Panc1 (cell line): Measurements from ENCODE around the gene DNM3. TPM values are rescaled to one million over a fixed set of nuclear protein-coding genes. Genes with fewer than 3 reads are reported as not detected.

Experiments
- ATAC-seq: fragments of 200-7000 bp; cut with Tn5 transposase; 2 replicates; pipeline ENCODE4 v1.9.1; 2020; ENCODE audit warnings: mild to moderate bottlenecking, moderate library complexity
- BruUV-seq: library from RNA; stranded (reverse); fragments of 400-500 nt; replicated peaks from 2 replicates; lab custom pipeline; 2021; lab: Mats Ljungman, UMichigan
- CTCF ChIA-PET: fragments of 300-600 bp; sonication (Branson Sonifier 250); formaldehyde crosslinking; loops from one replicate; lab custom pipeline; 2022; ENCODE audit warnings: antibody characterized with exemption; lab: Charles Lee
- POLR2A ChIA-PET: fragments of 300-600 bp; sonication (Branson Sonifier 250); formaldehyde crosslinking; loops from one replicate; lab custom pipeline; 2022; ENCODE audit warnings: antibody characterized with exemption; lab: Charles Lee
- DNase-seq: peaks from one replicate; pipeline ENCODE4 v3.0.0-alpha.2; 2010; ENCODE audit warnings: low read depth, low spot score
- H3K27ac ChIP-seq: 2 replicates; pipeline ENCODE4 v1.5.1; 2011; ENCODE audit warnings: mild to moderate bottlenecking, low read length, inconsistent platforms
- H3K27me3 ChIP-seq: fragments of 200-500 bp; sonication (Bioruptor generic); 2 replicates; pipeline ENCODE4 v1.6.0; 2014; ENCODE audit warnings: low read length, inconsistent platforms; ENCODE audit not compliant: control insufficient read depth, insufficient read depth
- H3K36me3 ChIP-seq: fragments of 200-500 bp; sonication (Bioruptor generic); 2 replicates; pipeline ENCODE4 v1.5.1; 2014; ENCODE audit warnings: inconsistent platforms, mild to moderate bottlenecking, low read length, moderate library complexity; ENCODE audit not compliant: control insufficient read depth, insufficient read depth
- H3K4me1 ChIP-seq: 2 replicates; pipeline ENCODE4 v1.5.1; 2011; ENCODE audit warnings: inconsistent platforms, mild to moderate bottlenecking, low read length, moderate library complexity; ENCODE audit not compliant: control insufficient read depth, insufficient read depth
- H3K4me3 ChIP-seq, 2 experiments: 2 replicates each; pipeline ENCODE4 v1.5.1; 2011 to 2012; ENCODE audit warnings: low read depth in 2 of 2, low read length in 2 of 2, mild to moderate bottlenecking in 2 of 2, inconsistent platforms in 1 of 2, moderate library complexity in 1 of 2
- H3K9me3 ChIP-seq: fragments of 200-500 bp; sonication (Bioruptor generic); 2 replicates; pipeline ENCODE4 v1.5.1; 2014; ENCODE audit warnings: low read depth, mild to moderate bottlenecking, inconsistent platforms, low read length, moderate library complexity; ENCODE audit not compliant: control insufficient read depth, insufficient read depth
- POLR2AphosphoS5 ChIP-seq: IDR thresholded peaks from 2 replicates; pipeline ENCODE4 v1.6.1; 2012; ENCODE audit warnings: mild to moderate bottlenecking, low read depth, low read length, moderate library complexity
- SIN3A ChIP-seq: IDR thresholded peaks from 2 replicates; pipeline ENCODE4 v1.6.1; 2012; ENCODE audit warnings: low read depth, mild to moderate bottlenecking, low read length, moderate library complexity, borderline replicate concordance; ENCODE audit not compliant: insufficient read depth
- TCF7L2 ChIP-seq: IDR thresholded peaks from 2 replicates; pipeline ENCODE4 v1.6.1; 2011; ENCODE audit warnings: mild to moderate bottlenecking, low read depth, low read length, inconsistent platforms
- in situ Hi-C: cut with HindIII; loops from 2 replicates; pipeline ENCODE4 v1.10.0; 2016; ENCODE audit warnings: low sequenced_read_pairs, low pct_unique_long_range_greater_than_20kb
- intact Hi-C: fragments of 100-400 bp; cut with micrococcal nuclease; formaldehyde crosslinking; loops from one replicate; pipeline ENCODE4 v1.10.0; 2022; ENCODE audit not compliant: unreplicated experiment
- total RNA-seq: library from RNA; stranded (reverse); gene quantifications from one replicate; pipeline ENCODE4 v1.2.1, GENCODE V29; 2021; ENCODE audit not compliant: unreplicated experiment
- TF ChIP-seq, protein P1 (sequence below): fragments of 450-650 bp; IDR thresholded peaks from 2 replicates; pipeline ENCODE4 v1.5.1; 2017; ENCODE audit warnings: mild to moderate bottlenecking
- TF ChIP-seq, protein P2 (sequence below), 2 experiments: IDR thresholded peaks; 2 replicates each; pipeline ENCODE4 v1.6.1; 2011 to 2012; ENCODE audit warnings: low read depth in 2 of 2, control low read depth in 1 of 2, low read length in 1 of 2, mild to moderate bottlenecking in 1 of 2, moderate library complexity in 1 of 2; ENCODE audit not compliant: insufficient read depth in 1 of 2

Gene DNM3
- total RNA-seq, 1 experiment from 2014 or later: 0.46 TPM

DNA sequence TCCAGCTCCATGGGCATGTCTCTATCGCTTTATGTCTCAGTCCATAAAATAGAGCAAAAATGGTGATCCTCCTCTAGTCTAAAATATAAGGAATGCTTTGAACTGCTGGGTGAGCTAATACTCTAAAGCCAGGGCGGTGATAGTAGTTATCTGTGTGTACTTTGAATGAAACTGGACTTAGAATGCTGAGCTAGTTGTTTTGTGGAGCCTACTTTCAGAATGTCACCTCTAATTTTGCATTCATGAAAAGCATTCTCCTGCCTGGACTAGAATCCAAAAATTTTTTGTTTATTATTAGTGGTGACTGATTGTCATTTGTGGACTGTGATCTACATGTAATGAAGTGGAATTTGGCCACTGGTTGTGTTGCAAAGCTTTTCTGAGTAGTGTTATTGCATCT, 337.6 kb downstream of the DNM3 start:
- ChIA-PET CTCF (no interaction called here), POLR2A (no interaction called here)
- DNase-seq (no peak), ATAC-seq (no peak)
- Histone ChIP-seq H3K36me3 (no peaks in the 10 kb centered on the region), H3K9me3 (no peaks in the 10 kb centered on the region), H3K27ac (peak overlapping the region; percentile 69; the same call in 1 of the 2 replicates), H3K4me1 (peaks cover 33% of the 10 kb centered on the region), H3K27me3 (no peaks in the 10 kb centered on the region), H3K4me3 (no peak overlapping the region)
- intact Hi-C loops: no loop called here
- TF ChIP-seq TCF7L2: no peak
- no peak for TF ChIP-seq POLR2AphosphoS5
- TF ChIP-seq, protein P1, sequence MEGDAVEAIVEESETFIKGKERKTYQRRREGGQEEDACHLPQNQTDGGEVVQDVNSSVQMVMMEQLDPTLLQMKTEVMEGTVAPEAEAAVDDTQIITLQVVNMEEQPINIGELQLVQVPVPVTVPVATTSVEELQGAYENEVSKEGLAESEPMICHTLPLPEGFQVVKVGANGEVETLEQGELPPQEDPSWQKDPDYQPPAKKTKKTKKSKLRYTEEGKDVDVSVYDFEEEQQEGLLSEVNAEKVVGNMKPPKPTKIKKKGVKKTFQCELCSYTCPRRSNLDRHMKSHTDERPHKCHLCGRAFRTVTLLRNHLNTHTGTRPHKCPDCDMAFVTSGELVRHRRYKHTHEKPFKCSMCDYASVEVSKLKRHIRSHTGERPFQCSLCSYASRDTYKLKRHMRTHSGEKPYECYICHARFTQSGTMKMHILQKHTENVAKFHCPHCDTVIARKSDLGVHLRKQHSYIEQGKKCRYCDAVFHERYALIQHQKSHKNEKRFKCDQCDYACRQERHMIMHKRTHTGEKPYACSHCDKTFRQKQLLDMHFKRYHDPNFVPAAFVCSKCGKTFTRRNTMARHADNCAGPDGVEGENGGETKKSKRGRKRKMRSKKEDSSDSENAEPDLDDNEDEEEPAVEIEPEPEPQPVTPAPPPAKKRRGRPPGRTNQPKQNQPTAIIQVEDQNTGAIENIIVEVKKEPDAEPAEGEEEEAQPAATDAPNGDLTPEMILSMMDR: no peak
- TF ChIP-seq, protein P2, sequence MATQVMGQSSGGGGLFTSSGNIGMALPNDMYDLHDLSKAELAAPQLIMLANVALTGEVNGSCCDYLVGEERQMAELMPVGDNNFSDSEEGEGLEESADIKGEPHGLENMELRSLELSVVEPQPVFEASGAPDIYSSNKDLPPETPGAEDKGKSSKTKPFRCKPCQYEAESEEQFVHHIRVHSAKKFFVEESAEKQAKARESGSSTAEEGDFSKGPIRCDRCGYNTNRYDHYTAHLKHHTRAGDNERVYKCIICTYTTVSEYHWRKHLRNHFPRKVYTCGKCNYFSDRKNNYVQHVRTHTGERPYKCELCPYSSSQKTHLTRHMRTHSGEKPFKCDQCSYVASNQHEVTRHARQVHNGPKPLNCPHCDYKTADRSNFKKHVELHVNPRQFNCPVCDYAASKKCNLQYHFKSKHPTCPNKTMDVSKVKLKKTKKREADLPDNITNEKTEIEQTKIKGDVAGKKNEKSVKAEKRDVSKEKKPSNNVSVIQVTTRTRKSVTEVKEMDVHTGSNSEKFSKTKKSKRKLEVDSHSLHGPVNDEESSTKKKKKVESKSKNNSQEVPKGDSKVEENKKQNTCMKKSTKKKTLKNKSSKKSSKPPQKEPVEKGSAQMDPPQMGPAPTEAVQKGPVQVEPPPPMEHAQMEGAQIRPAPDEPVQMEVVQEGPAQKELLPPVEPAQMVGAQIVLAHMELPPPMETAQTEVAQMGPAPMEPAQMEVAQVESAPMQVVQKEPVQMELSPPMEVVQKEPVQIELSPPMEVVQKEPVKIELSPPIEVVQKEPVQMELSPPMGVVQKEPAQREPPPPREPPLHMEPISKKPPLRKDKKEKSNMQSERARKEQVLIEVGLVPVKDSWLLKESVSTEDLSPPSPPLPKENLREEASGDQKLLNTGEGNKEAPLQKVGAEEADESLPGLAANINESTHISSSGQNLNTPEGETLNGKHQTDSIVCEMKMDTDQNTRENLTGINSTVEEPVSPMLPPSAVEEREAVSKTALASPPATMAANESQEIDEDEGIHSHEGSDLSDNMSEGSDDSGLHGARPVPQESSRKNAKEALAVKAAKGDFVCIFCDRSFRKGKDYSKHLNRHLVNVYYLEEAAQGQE (IDR thresholded peaks at IDR 0.05; ENCODE audit: insufficient read depth in 1 of 2, low read depth in 2 of 2, low read length in 1 of 2): no peak
- no peak for TF ChIP-seq SIN3A
- in situ Hi-C loops: no loop called here
- no TSS peak for BruUV-seq

DNA sequence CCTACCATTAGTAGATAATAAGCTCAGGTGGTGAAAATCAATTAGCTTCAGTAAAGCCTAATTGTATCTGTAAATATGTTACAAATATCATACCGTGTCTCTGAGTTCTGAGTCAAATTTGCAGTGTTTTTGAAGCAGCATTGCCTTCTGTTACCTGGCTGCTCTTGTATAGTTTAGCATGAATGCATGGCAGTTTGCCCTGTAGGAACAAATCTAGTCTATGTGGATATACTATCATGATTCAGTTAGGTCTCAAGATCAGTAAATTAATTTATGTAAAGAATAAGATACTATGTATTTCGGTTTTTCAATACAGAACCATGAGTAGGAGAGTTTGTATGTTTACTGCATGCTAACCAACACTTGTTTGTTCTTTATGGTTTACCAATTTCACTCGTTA, 338.6 kb downstream of the DNM3 start:
- in situ Hi-C loops: no loop called here
- H3K27ac ChIP-seq: peak overlapping the region; percentile 86
- H3K36me3 ChIP-seq: no peaks in the 10 kb centered on the region
- BruUV-seq: no TSS peak
- DNase-seq (no peak), ATAC-seq (no peak)
- TF ChIP-seq SIN3A (no peak), POLR2AphosphoS5 (no peak), TCF7L2 (no peak)
- TF ChIP-seq, protein P1: no peak
- TF ChIP-seq, protein P2 (IDR thresholded peaks at IDR 0.05; ENCODE audit: insufficient read depth in 1 of 2, low read depth in 2 of 2, low read length in 1 of 2): no peak
- peaks cover 44% of the 10 kb centered on the region for H3K4me1 ChIP-seq
- ChIA-PET CTCF (no interaction called here), POLR2A (no interaction called here)
- H3K27me3 ChIP-seq: no peaks in the 10 kb centered on the region
- no peaks in the 10 kb centered on the region for H3K9me3 ChIP-seq
- intact Hi-C loops: no loop called here
- no peak overlapping the region for H3K4me3 ChIP-seq
